ENCODE data around the gene RAP2C. TPM values are rescaled to one million over a fixed set of nuclear protein-coding genes. Genes with fewer than 3 reads are reported as not detected.

RAP2C gene
- 9.6 and 9.8 TPM in 2 replicates for total RNA-seq

DNA sequence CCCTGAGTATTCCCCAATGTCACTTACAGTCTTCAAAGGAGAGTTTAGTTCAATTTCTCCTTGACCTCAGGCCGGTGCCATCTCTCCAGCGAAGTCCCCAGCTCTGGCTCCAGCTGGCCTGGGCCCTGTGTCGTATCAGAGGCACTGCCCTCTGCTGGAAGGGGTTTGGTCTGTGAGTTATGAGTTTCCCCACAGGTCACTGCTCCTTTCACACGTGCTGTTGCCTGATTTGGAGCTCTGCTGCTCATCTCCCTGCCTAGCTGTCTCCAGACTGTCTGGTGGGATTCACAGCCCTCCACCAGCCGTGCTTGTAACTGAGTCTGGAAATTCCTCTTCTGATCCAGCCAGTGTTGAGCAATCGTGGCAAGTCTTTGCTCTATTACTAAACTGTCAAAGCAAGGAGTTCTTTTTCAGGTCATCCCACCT lies at the start of gene RAP2C:
Gene RAP2C, minus strand, starts transcription at position 105 of the 426 bp plus-strand sequence. CDS start 2,179 bp downstream, outside the sequence.

Other genes starting within 250 kb of the RAP2C start
- 2.3 and 4.5 TPM in 2 replicates for gene STK26, start 196.1 kb downstream of the RAP2C start, total RNA-seq
- gene FRMD7, start 91.4 kb downstream of the RAP2C start, total RNA-seq: 0.06 TPM in 1 of 2 replicates, not detected in the other

Measured in cardiac ventricle fibroblast (primary cell).